ENCODE data around the gene ARID1A. TPM values are rescaled to one million over a fixed set of nuclear protein-coding genes. Genes with fewer than 3 reads are reported as not detected.

ARID1A gene
- total and polyA plus RNA-seq, 9 of the 15 experiments (the other 6 are each of a cell fraction or from before 2014, with no cell fraction given) = 8.3 to 88.3 (median 22.5) TPM

DNA sequence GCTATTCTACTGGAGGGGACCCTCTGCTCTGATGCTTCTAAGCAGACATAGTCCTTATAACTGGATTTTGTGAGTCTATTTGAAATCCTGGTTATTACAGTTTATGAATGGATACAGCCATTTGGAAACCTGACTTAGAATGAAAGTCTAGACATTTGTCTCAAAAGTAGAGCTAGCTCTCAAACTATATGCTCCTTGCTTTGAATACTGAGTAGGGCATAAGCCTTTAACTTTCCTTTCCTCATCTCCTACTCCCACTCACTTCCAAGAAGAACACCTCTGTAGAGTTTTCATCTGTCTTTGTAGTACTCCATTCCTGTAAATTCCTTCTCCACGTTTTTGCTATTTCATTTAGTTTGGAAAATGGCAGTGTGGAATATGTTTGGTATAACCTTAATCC is 9.0 kb upstream of the ARID1A start (continued):
- TF ChIP-seq SIRT6 (IDR thresholded peaks at IDR 0.05; ENCODE audit: low read depth, low read length) (no peak), CBX1 (IDR thresholded peaks at IDR 0.05; ENCODE audit: low read depth) (no peak), ZNF282 (CRISPR knock-in tag; IDR thresholded peaks at IDR 0.05) (no peak), NRF1 (conservative IDR thresholded peaks at IDR 0.05 in 1 of 2, IDR thresholded peaks at IDR 0.05 in 1 of 2) (no peak), NBN (IDR thresholded peaks at IDR 0.05; ENCODE audit: low read depth) (peak; percentile 93), RFX1 (IDR thresholded peaks at IDR 0.05) (no peak), PCBP1 (IDR thresholded peaks at IDR 0.05; ENCODE audit: low read depth, low read length, poor library complexity, severe bottlenecking) (no peak), HNRNPL (IDR thresholded peaks at IDR 0.05; ENCODE audit: low read depth, low read length) (no peak), ZNF232 (CRISPR knock-in tag; IDR thresholded peaks at IDR 0.05) (no peak), CAMTA2 (CRISPR knock-in tag; conservative IDR thresholded peaks at IDR 0.05) (no peak), PURB (CRISPR knock-in tag; IDR thresholded peaks at IDR 0.05; ENCODE audit: low read depth) (no peak), BDP1 (IDR thresholded peaks at IDR 0.05; ENCODE audit: insufficient read depth, insufficient read length) (no peak), HDAC3 (IDR thresholded peaks at IDR 0.05; ENCODE audit: borderline replicate concordance, partially characterized antibody) (peak; percentile 89), MAFK (IDR thresholded peaks at IDR 0.05; ENCODE audit: low read length) (no peak), ZNF263 (CRISPR knock-in tag; IDR thresholded peaks at IDR 0.05; ENCODE audit: borderline replicate concordance) (no peak), MCM2 (IDR thresholded peaks at IDR 0.05; ENCODE audit: low read depth) (no peak), NR2C1 (IDR thresholded peaks at IDR 0.05) (no peak), NR2C1 (tag; IDR thresholded peaks at IDR 0.05) (no peak), TRIM24 (IDR thresholded peaks at IDR 0.05) (0 out of 4 replicates have a peak, but pooled peaks of 1 of the 2 experiments have one; percentile 34), ESRRB (CRISPR knock-in tag; IDR thresholded peaks at IDR 0.05; ENCODE audit: borderline replicate concordance) (no peak), MED1 (CRISPR knock-in tag; IDR thresholded peaks at IDR 0.05; ENCODE audit: borderline replicate concordance) (no peak), POLR2G (IDR thresholded peaks at IDR 0.05; ENCODE audit: low read depth, low read length) (no peak), SOX6 (IDR thresholded peaks at IDR 0.05) (peak; percentile 43; the same call in 1 of the 2 replicates)
- TF ChIP-seq, protein P1, sequence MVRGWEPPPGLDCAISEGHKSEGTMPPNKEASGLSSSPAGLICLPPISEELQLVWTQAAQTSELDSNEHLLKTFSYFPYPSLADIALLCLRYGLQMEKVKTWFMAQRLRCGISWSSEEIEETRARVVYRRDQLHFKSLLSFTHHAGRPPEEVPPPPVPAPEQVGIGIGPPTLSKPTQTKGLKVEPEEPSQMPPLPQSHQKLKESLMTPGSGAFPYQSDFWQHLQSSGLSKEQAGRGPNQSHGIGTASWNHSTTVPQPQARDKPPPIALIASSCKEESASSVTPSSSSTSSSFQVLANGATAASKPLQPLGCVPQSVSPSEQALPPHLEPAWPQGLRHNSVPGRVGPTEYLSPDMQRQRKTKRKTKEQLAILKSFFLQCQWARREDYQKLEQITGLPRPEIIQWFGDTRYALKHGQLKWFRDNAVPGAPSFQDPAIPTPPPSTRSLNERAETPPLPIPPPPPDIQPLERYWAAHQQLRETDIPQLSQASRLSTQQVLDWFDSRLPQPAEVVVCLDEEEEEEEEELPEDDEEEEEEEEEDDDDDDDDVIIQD (CRISPR knock-in tag; IDR thresholded peaks at IDR 0.05) = no peak
- TF ChIP-seq, protein P2, sequence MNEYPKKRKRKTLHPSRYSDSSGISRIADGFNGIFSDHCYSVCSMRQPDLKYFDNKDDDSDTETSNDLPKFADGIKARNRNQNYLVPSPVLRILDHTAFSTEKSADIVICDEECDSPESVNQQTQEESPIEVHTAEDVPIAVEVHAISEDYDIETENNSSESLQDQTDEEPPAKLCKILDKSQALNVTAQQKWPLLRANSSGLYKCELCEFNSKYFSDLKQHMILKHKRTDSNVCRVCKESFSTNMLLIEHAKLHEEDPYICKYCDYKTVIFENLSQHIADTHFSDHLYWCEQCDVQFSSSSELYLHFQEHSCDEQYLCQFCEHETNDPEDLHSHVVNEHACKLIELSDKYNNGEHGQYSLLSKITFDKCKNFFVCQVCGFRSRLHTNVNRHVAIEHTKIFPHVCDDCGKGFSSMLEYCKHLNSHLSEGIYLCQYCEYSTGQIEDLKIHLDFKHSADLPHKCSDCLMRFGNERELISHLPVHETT (CRISPR knock-in tag; conservative IDR thresholded peaks at IDR 0.05 in 1 of 2, IDR thresholded peaks at IDR 0.05 in 1 of 2) = no peak
- TF ChIP-seq, protein P3, sequence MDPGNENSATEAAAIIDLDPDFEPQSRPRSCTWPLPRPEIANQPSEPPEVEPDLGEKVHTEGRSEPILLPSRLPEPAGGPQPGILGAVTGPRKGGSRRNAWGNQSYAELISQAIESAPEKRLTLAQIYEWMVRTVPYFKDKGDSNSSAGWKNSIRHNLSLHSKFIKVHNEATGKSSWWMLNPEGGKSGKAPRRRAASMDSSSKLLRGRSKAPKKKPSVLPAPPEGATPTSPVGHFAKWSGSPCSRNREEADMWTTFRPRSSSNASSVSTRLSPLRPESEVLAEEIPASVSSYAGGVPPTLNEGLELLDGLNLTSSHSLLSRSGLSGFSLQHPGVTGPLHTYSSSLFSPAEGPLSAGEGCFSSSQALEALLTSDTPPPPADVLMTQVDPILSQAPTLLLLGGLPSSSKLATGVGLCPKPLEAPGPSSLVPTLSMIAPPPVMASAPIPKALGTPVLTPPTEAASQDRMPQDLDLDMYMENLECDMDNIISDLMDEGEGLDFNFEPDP (CRISPR knock-in tag; IDR thresholded peaks at IDR 0.05) = no peak
- TF ChIP-seq, protein P4, sequence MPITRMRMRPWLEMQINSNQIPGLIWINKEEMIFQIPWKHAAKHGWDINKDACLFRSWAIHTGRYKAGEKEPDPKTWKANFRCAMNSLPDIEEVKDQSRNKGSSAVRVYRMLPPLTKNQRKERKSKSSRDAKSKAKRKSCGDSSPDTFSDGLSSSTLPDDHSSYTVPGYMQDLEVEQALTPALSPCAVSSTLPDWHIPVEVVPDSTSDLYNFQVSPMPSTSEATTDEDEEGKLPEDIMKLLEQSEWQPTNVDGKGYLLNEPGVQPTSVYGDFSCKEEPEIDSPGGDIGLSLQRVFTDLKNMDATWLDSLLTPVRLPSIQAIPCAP (CRISPR knock-in tag; IDR thresholded peaks at IDR 0.05; ENCODE audit: borderline replicate concordance) = no peak

Data from K562 (cell line).